Measurements from ENCODE around the gene PRR30. TPM values are rescaled to one million over a fixed set of nuclear protein-coding genes. Genes with fewer than 3 reads are reported as not detected.
A peak's percentile ranks its signal among the peaks of the same experiment; 100 is the strongest.
"Not testable (repeated sequence)": the region's sequence is repeated elsewhere in the genome, so short reads cannot be mapped to it uniquely, and the experiment has no call there.

PRR30 gene
- total RNA-seq, 4 donors from 2014 or later, result not detected

DNA sequence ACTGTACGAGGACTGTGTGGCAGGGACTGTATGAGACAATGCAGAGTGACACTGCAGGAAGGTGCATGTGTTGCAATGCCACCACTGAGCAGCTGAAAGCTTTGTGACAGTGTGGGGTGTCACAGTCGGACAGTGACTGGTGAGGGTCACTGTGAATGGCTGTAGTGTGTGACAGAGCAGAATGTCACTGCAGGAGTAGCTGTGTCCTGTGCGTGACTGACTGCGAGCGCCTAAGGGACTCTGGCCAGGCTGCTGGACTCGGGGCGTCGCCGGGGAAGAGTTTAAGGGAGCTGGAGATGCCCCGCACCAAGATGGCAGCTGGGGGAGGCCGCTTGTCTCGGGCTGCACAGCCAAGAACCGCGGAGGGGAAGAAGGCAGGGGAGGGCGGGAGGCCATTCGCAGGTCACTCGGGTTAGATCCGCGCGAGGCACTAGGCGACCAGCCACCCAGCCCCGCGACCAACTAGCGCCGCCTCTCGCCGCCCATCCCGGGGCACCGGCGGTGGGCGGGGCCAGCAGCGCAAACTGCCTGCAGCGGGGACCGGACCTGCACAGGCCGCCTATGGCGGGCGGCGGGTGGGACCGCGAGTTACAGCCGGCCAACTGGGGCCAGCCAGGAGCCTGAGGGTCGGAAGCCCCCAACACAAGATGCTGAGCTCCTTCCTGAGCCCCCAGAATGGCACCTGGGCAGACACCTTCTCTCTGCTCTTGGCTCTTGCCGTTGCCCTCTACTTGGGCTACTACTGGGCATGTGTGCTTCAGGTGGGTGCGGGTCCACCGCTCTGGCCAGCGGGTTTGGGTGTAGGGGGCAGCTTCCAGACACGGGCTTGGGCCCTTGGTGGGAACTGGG lies 15.7 kb downstream of the PRR30 start, which contains the start of gene ABHD1:
ABHD1 (plus strand) TSS at position 514 of the 849 bp plus-strand sequence; CDS start at position 648, 134 bp downstream.
- WGBS, 2 donors, result 22 to 26% methylated on average over 4 to 6 of the region's 47 CpGs

DNA sequence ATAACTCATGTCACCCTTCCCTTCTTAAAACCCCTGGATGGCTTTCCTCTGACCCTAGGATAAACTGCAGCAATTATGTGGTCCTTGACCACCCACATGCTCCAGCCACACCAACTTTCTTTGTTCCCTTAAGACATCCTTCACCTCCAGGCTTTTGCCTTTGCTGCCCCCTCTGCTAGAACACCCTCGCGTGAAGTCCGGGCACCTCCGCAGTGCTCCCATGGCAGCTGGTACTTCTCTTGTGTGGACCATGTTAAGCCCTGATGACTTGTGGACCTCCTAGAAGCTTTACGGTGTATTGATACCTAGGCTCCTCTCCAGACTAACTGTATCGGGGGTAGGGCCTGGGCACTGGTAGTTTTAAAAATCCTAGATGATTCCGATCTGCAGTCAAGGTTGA lies 16.4 kb downstream of the PRR30 start:
- WGBS, 2 donors, result 89 to 92% methylated on average over 6 to 7 of the region's 7 CpGs
- DNase-seq, result no peak
- intact Hi-C loops (cut with DNase I), result no loop called here
- peaks cover 3 to 29% (median 11%) of the 10 kb centered on the region in 3 donors for H3K4me1 ChIP-seq
- peak overlapping the region in 3 of 4 donors; percentile 51 to 73 (median 60) for H3K4me3 ChIP-seq
- H3K9me3 ChIP-seq, result no peaks in the 10 kb centered on the region
- TF ChIP-seq, protein P1, sequence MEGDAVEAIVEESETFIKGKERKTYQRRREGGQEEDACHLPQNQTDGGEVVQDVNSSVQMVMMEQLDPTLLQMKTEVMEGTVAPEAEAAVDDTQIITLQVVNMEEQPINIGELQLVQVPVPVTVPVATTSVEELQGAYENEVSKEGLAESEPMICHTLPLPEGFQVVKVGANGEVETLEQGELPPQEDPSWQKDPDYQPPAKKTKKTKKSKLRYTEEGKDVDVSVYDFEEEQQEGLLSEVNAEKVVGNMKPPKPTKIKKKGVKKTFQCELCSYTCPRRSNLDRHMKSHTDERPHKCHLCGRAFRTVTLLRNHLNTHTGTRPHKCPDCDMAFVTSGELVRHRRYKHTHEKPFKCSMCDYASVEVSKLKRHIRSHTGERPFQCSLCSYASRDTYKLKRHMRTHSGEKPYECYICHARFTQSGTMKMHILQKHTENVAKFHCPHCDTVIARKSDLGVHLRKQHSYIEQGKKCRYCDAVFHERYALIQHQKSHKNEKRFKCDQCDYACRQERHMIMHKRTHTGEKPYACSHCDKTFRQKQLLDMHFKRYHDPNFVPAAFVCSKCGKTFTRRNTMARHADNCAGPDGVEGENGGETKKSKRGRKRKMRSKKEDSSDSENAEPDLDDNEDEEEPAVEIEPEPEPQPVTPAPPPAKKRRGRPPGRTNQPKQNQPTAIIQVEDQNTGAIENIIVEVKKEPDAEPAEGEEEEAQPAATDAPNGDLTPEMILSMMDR (IDR thresholded peaks at IDR 0.05), result no peak
- TF ChIP-seq POLR2A (IDR thresholded peaks at IDR 0.05), result no peak
- H3K27me3 ChIP-seq, result peaks cover 0 to 23% (median 0%) of the 10 kb centered on the region in 4 donors
- no peak overlapping the region for H3K27ac ChIP-seq
- no peaks in the 10 kb centered on the region for H3K36me3 ChIP-seq

More for the DNA sequence above, 15.7 kb downstream of the PRR30 start, which contains the start of gene ABHD1:
- no peak for DNase-seq
- Histone ChIP-seq H3K9me3 (no peaks in the 10 kb centered on the region), H3K27me3 (peaks cover 0 to 15% (median 0%) of the 10 kb centered on the region in 4 donors), H3K27ac (peak within 1 kb of the TSS; percentile 1 to 62 (median 52)), H3K4me3 (peak within 1 kb of the TSS; percentile 36 to 73 (median 56)), H3K4me1 (peaks cover 3 to 22% (median 6%) of the 10 kb centered on the region in 3 donors), H3K36me3 (no peaks in the 10 kb centered on the region)
- TF ChIP-seq, protein P1 (IDR thresholded peaks at IDR 0.05), result no peak
- TF ChIP-seq POLR2A (IDR thresholded peaks at IDR 0.05), result peak in 2 of 4 donors; percentile 22 to 44
- intact Hi-C loops (cut with DNase I), result no loop called here

- 80 to 84% methylated on average over 2 of the region's 2 CpGs for WGBS, 2 donors
- Histone ChIP-seq H3K9me3 (no peaks in the 10 kb centered on the region), H3K4me3 (no peak overlapping the region), H3K36me3 (no peaks in the 10 kb centered on the region), H3K27ac (no peak overlapping the region), H3K4me1 (peaks cover 3 to 29% (median 11%) of the 10 kb centered on the region in 3 donors), H3K27me3 (peaks cover 0 to 32% (median 0%) of the 10 kb centered on the region in 4 donors)
- no peak for TF ChIP-seq POLR2A (IDR thresholded peaks at IDR 0.05)
- no peak for DNase-seq
- intact Hi-C loops (cut with DNase I), result no loop called here
These were observed 17.3 kb downstream of the PRR30 start for GRCh38 chr2:27121906-27122305.

- H3K27me3 ChIP-seq, result peaks cover 0 to 40% (median 0%) of the 10 kb centered on the region in 4 donors
- H3K4me1 ChIP-seq, result peaks cover 3 to 29% (median 11%) of the 10 kb centered on the region in 3 donors
- H3K36me3 ChIP-seq; intact Hi-C loops (cut with DNase I); H3K9me3 ChIP-seq; DNase-seq; H3K27ac ChIP-seq: not testable (repeated sequence)
- peak overlapping the region; percentile 34 to 67 (median 44) for H3K4me3 ChIP-seq
- WGBS, 2 donors, result 82 to 84% methylated on average over 8 of the region's 8 CpGs
These were observed 19.9 kb downstream of the PRR30 start for GRCh38 chr2:27119330-27119670.

GRCh38 chr2:27118525-27119329 lies 20.5 kb downstream of the PRR30 start, which contains the start of gene CGREF1:
Gene CGREF1, minus strand, starts transcription at chr2:27119128. Its CDS starts 14,762 bp downstream, at chr2:27104366.
- TF ChIP-seq, protein P1 (IDR thresholded peaks at IDR 0.05), result no peak
- no peak for TF ChIP-seq POLR2A (IDR thresholded peaks at IDR 0.05)
- peak within 1 kb of the TSS; percentile 34 to 67 (median 44) for H3K4me3 ChIP-seq
- no peaks in the 10 kb centered on the region for H3K36me3 ChIP-seq
- H3K4me1 ChIP-seq, result peaks cover under 1 to 25% (median 11%) of the 10 kb centered on the region in 3 donors
- H3K27ac ChIP-seq, result no peak within 1 kb of the TSS
- no peak for DNase-seq
- 9 to 46% methylated on average over 4 to 16 of the region's 84 CpGs for WGBS, 2 donors
- no peaks in the 10 kb centered on the region for H3K9me3 ChIP-seq
- intact Hi-C loops (cut with DNase I), result no loop called here
- H3K27me3 ChIP-seq, result peaks cover 0 to 40% (median 0%) of the 10 kb centered on the region in 4 donors
